ENCODE data around the gene OGFOD3.

OGFOD3 gene

DNA sequence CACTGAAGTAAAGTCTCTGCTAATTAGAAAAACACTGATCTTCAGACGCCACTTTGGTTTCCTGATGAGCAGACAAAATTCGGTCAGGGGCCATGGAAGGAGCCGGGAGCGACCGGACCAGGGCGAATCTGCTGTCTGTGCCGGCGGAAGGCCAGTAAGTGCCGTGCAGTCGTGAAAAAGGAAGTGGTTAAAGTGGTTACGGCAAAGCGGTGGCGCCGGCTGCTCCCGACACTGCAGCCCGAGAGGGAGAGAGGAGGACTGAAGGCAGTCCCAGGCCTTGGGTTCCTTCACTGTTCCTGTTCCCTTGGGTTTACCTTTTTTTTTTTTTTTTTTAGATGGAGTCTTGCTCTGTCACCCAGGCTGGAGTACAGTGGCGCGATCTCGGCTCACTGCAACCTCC lies 17.6 kb downstream of the OGFOD3 start:
- DNase-seq (ENCODE audit: low read depth), result no peak
- H3K4me3 ChIP-seq (ENCODE audit: low read depth, low read length), result no peak overlapping the region
- TF ChIP-seq, protein P1, sequence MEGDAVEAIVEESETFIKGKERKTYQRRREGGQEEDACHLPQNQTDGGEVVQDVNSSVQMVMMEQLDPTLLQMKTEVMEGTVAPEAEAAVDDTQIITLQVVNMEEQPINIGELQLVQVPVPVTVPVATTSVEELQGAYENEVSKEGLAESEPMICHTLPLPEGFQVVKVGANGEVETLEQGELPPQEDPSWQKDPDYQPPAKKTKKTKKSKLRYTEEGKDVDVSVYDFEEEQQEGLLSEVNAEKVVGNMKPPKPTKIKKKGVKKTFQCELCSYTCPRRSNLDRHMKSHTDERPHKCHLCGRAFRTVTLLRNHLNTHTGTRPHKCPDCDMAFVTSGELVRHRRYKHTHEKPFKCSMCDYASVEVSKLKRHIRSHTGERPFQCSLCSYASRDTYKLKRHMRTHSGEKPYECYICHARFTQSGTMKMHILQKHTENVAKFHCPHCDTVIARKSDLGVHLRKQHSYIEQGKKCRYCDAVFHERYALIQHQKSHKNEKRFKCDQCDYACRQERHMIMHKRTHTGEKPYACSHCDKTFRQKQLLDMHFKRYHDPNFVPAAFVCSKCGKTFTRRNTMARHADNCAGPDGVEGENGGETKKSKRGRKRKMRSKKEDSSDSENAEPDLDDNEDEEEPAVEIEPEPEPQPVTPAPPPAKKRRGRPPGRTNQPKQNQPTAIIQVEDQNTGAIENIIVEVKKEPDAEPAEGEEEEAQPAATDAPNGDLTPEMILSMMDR (IDR thresholded peaks at IDR 0.05; ENCODE audit: low read depth, low read length, missing control alignments), result no peak
- in situ Hi-C loops (cut with HindIII; ENCODE audit: low sequenced_read_pairs), result no loop called here

DNA sequence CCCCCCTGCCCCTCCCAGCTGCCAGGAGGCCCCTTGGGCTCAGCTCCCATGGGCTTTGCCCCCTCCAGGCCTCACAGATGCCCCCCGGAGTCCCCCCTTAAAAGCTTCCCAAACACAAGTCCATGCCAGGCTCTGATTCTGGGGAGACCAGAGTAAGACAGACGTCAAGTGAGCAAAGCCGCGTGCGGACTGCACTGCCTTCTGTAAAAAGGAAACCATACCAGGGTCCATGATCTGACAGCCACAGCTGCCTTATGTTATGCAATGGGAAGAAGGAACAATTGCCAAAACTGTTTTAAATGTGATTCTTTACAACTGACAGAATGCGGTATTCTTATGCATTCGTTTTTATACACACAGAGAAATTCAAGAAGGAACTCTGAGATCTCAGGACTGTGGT lies 18.2 kb downstream of the OGFOD3 start:
- H3K4me3 ChIP-seq (ENCODE audit: low read depth, low read length), result no peak overlapping the region
- DNase-seq (ENCODE audit: low read depth), result no peak
- TF ChIP-seq, protein P1 (IDR thresholded peaks at IDR 0.05; ENCODE audit: low read depth, low read length, missing control alignments), result no peak
- in situ Hi-C loops (cut with HindIII; ENCODE audit: low sequenced_read_pairs), result no loop called here

DNA sequence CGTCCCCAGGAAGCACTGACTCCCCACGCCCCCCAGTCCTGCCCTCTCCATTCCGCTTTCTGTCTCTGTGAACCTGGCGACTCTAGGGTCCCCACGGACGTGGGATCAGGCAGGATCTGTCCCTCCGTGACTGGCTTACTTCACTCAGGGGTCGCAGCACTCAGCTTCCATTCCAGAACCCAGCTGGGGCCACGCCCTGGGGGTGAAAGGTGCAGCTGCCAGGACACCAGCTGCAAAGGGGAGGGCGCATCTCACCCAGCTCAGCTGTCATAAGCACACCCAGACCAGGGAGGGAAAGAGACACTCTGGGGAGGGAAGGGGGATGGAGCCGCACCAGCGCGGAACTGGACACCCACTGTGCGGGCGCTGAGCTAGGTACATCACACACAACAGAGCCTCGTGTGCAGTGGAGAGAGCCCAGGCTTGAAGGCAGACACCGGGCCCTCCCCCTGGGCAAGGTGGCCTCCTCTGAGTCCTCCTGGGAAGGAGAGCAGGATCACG lies 18.7 kb downstream of the OGFOD3 start:
- DNase-seq (ENCODE audit: low read depth), result no peak
- in situ Hi-C loops (cut with HindIII; ENCODE audit: low sequenced_read_pairs), result no loop called here
- TF ChIP-seq, protein P1 (IDR thresholded peaks at IDR 0.05; ENCODE audit: low read depth, low read length, missing control alignments), result no peak
- no peak overlapping the region for H3K4me3 ChIP-seq (ENCODE audit: low read depth, low read length)

DNA sequence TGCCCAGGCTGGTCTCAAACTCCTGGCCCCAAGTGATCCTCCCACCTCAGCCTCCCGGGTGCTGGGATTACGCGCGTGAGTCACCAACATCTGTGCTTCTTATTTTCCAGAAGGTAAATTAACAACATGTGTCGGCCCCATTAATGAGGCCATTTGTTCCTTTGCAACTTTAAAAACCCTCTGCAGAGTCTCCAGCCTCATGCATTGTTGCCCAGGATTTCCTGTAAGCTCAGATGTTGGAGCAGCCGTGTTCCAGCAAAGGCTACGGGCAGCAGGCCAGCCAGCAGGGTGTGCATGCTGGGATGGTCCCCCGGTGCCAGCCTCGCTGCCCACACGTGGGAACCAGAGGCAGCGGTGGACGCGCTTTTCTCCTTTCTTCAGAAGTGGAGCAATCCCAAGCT lies 19.3 kb downstream of the OGFOD3 start:
- peak; percentile 56 for DNase-seq (ENCODE audit: low read depth)
- TF ChIP-seq, protein P1 (IDR thresholded peaks at IDR 0.05; ENCODE audit: low read depth, low read length, missing control alignments), result no peak
- H3K4me3 ChIP-seq (ENCODE audit: low read depth, low read length), result no peak overlapping the region
- in situ Hi-C loops (cut with HindIII; ENCODE audit: low sequenced_read_pairs), result no loop called here

DNA sequence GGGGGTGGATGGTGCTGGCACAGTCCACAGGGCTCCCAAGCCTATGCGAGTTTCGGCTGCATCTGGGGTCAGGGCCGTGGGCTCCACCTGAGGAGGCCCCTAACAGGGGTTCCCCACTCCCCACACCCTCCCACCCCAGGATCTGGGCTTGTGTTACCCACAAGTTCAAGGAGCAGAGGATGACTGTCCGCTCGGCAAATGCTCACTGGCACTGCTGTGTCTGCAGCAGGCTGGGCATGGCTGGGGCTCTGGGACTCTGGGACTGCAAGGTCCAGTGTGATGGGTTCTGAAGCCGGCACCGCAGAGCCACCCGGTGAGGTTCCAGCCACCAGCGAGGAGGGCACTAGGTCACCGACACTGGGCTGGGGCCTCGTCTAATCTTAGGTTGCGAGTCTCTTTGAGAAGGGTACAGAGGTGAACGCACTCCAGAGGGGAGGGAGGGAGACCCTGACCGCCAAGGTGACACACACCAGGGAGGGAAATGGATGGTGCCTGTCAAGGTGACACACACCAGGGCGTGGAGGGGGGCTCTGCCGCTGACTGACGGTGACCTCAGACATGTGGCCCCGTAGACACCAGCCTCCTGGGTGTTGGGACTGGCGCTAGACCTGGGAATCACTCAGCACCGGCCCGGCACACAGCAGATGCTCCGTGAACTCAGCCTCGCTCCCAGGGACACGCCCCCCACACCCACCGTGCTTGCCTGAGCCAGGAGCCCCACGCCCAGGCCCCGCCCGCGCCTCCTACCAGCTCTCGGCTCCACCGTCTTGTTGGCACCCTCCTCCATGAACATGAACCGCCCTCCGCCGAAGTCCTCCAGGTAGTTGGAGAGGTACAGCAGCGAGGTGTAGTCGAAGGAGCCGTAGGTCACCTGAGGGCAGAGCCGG lies 20.7 kb downstream of the OGFOD3 start:
- no peak overlapping the region for H3K4me3 ChIP-seq (ENCODE audit: low read depth, low read length)
- in situ Hi-C loops (cut with HindIII; ENCODE audit: low sequenced_read_pairs), result no loop called here
- no peak for DNase-seq (ENCODE audit: low read depth)
- TF ChIP-seq, protein P1 (IDR thresholded peaks at IDR 0.05; ENCODE audit: low read depth, low read length, missing control alignments), result no peak

DNA sequence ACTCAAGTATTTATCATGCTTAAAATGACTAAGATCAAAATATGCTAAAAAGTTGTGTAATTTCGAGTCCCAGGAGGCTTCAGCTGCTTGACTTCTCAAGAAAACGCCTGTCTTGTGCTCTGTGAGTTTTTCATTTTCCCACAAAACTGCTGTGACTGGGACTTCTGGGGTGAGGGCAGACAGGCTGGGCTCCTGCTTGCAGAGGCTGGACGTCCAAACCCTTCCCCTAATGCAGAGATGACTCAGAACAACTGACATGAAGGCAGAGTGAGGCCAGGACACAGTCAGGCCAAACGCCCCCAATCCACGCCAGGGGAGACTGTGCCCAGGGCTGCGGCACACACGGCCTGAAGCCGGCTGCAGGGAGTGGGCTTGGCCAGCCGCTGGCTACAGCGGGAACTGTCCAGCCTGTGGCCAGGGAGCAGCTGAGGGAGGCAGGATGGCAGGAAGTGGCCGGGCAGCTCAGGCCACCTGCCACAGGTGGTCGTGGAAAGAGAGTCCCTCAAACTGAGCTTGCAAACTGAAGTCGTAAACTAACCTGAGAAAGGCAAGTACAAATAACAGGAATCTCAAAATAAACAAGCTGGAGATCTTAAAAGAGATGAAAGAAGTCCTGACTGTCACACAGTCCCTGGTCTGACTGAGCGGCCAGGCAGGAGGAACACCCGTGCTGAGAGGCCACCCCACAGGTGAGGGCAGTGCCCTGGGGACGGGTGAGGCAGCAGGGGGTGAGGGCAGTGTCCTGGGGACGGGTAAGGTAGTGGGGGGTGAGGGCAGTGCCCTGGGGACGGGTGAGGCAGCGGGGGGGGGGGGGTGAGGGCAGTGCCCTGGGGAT lies 21.6 kb downstream of the OGFOD3 start:
- DNase-seq (ENCODE audit: low read depth), result peak; percentile 33
- in situ Hi-C loops (cut with HindIII; ENCODE audit: low sequenced_read_pairs), result no loop called here
- H3K4me3 ChIP-seq (ENCODE audit: low read depth, low read length), result no peak overlapping the region

More for the DNA sequence above, 21.6 kb downstream of the OGFOD3 start:
- TF ChIP-seq, protein P1 (IDR thresholded peaks at IDR 0.05; ENCODE audit: low read depth, low read length, missing control alignments), result no peak
